Stimulated activated CD4-positive, alpha-beta T cell treated with anti-CD3 and anti-CD28 coated beads, Interleukin-2, amount 100 ng/mL, for 48 hours (primary cell): ENCODE measurements around the gene KDM4C.
A peak's percentile ranks its signal among the peaks of the same experiment; 100 is the strongest.
"Not testable (repeated sequence)": the region's sequence is repeated elsewhere in the genome, so short reads cannot be mapped to it uniquely, and the experiment has no call there.

Source experiments
- DNase-seq, 2 donors: peaks; one replicate each; pipeline ENCODE4 v3.0.0-alpha.2; 2020

Gene KDM4C

DNA sequence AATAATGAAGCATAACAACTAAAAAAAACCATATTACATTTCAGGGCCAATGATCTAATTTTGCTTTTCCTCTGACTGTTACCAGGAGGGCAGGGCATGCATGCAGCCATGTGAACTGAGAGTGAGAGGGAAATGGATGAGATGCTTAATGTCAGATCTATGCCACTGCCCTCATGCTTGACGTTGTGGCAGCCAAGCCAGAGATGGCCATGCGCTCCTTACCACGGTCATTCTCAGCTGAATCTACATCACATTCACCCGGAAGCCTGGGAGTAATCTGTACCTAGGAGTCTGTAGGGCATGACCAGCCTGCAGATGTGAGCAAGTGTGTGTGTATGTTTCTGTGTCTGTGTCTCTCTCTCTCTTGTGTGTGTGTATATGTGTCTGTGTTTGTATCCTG is 183.7 kb downstream of the KDM4C start:
- DNase-seq, result no peak

GRCh38 chr9:6942406-6942805 is 184.6 kb downstream of the KDM4C start:
- DNase-seq, result no peak

GRCh38 chr9:6943293-6943692 is 185.5 kb downstream of the KDM4C start:
- DNase-seq, result no peak

- DNase-seq, result no peak
Measured at GRCh38 chr9:6944093-6944551, 186.3 kb downstream of the KDM4C start.

DNA sequence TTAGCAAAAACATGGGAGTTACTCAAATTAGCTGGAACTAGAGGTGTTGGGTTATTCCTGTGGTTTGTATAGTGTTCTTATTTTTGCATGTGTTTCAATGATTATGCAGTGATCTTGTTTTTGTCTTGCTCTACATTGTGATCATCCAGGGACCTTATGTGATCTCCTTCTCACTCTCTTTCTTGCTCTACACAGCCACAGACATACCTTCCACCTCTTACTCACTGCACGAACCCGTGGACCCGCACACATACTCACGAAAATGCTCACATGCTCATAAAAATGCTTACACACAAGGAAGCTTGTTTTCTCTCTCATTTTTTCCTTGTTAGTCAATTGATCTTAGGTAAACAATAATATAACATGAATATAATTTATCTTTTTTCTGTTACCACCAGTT is 187.1 kb downstream of the KDM4C start:
- no peak for DNase-seq

DNA sequence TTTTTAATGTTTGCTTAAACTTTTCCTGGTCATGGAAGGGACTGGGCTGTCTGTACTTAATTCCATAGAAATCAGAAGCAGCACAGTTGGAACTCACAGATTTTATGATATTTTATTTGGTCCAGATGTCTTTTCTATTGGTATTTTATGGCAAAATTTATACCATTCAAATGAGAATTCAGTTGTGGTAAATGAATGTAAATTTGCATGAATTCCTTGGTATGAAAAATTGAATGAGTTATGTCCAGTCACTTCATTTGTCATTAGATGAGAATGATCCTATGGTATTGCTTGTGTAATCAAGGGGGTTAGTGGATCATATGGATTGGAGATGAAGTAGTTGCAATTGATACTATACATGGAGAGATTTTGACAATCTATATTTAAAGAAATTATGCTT is 188.0 kb downstream of the KDM4C start:
- no peak for DNase-seq

- DNase-seq, result no peak
Measured at GRCh38 chr9:6946583-6947166, 188.9 kb downstream of the KDM4C start.

DNA sequence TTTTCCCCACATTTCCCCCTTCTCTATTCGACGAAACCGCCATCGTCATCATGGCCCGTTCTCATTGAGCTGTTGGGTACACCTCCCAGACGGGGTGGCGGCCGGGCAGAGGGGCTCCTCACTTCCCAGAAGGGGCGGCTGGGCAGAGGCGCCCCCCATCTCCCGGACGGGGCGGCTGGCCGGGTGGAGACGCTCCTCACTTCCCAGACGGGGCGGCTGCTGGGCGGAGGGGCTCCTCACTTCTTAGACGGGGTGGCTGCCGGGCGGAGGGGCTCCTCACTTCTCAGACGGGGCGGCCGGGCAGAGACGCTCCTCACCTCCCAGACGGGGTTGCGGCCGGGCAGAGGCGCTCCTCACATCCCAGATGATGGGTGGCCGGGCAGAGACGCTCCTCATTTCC is 191.1 kb downstream of the KDM4C start:
- not testable (repeated sequence) for DNase-seq

GRCh38 chr9:6955251-6955921 is 197.6 kb downstream of the KDM4C start:
- DNase-seq, result peak in 1 of 2 donors; percentile 1

- no peak for DNase-seq
Measured at GRCh38 chr9:6956879-6957278, 199.1 kb downstream of the KDM4C start.

GRCh38 chr9:6959270-6960000 is 201.7 kb downstream of the KDM4C start:
- DNase-seq, result no peak

DNA sequence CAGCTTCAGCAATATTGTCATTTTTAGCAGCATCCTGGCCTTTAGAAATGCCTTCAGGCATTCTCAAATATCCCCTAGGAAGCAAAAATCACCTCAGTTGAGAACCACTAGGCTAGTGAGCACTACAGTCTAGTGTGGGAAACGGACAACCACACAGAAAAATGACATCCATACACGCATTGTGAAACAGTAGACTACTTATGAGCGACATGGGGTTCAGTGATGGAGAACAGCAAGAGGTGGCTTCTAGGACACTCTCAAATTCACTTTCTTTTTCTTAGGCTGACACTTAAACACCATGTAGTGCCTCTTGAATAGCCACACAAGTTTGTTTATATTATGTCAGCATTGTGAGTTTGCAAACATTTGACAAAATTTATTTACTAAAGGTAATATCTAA is 203.0 kb downstream of the KDM4C start:
- DNase-seq, result no peak

DNA sequence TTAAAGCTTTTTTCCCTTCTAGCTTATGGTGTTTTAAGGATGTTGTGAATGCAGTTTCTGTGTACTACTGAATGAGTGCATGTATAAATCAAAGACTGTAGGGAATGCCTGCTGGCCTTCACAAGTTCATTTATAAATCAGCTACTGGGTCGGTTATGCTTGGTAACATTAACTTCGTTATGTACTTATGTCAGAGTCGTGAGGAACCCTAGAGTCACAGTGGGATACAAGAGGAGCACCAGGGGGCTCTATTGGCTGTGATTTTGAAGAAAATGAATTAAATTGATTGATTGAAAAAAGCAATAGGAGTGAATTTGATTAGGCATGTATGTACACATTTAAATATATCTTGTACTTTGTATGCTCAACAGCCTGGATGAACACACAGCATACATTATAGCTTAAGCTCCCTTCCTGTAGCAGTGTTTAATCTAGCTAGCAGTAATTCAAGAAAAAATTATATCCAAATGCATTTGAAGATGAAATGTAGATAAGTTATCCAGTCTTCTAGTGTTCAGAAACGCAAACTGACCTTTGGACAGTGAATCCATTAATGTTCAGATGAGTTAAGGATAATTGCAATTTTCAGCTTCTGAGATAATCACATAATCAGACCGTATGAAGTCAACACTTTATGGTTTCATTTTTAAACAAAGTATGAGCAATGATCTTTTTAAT is 204.2 kb downstream of the KDM4C start:
- DNase-seq, result no peak

DNA sequence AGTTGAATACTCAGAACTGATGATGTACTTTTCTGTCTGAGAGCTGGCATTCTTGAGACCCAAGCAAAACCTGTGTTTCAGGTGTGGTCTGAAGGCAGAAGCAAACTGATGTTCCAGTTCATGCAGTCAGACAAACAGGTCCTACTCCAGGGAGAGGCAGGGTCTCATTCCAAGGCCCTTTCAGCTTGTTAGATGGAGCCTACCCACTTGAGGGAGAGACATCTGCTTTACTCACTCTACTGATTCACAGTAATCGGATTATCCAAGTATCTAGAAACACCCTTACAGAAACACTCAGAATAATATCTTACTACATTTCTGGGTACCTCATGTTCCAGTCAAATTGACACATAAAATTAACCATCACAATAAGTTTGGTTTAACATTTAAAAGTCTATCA is 207.8 kb downstream of the KDM4C start:
- DNase-seq, result no peak

- no peak for DNase-seq
Measured at GRCh38 chr9:6968271-6968670, 210.5 kb downstream of the KDM4C start.

- DNase-seq, result no peak
Measured at GRCh38 chr9:6969805-6970204, 212.0 kb downstream of the KDM4C start.

- no peak for DNase-seq
Measured at GRCh38 chr9:6973089-6973488, 215.3 kb downstream of the KDM4C start.

GRCh38 chr9:6973762-6974161 is 216.0 kb downstream of the KDM4C start:
- no peak for DNase-seq

- no peak for DNase-seq
Measured at GRCh38 chr9:6975198-6975597, 217.4 kb downstream of the KDM4C start.

- DNase-seq, result no peak
Measured at GRCh38 chr9:6977761-6978160, 220.0 kb downstream of the KDM4C start.

DNA sequence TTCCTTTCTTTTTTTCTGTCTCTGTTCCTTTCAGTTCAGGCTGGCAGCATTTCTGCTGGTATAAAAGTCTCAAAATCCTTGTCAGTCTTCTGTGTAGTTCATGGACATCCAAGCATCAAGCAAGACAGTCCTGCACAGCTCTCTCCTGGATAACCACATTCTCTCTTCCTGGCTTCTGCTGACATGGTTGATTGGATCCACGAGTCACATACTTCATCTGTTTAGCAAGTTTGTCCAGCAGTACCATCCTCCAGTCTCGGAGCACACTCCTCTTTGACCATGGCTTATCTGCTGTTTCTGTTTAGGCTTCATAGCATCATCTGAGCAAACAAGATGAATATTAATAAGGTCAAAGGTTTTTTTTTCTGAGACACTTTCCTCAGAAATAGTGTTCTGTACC is 220.8 kb downstream of the KDM4C start:
- DNase-seq, result no peak

DNA sequence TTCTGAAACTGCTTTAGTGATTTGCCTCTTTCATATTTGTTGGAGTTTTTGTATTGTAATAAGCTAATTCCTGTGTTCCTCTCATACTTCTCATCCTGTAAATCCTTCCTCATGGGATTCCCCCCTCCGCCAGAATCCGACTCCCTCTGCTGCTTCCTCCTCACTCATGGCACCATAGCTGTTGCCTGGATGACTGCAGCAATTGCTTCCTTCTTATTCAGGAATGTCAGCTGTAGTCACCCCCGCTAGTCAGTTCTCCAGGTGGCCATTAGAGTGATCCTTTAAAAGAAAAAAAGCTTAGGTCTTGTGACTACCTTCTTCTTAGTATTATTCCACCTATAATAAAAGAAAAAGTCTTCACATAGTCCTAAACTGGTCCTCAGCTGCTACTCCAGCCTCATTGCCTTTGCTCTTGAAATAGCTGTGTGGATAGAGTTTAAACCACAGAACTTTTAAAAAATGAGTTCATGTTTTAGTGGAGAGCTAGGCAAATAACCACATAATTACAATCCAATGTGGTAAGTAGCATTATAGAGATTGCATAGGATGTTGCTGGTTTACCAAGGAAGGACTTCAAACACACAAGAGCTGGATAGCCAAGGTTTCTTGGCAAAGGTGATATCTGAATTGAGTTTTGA is 227.3 kb downstream of the KDM4C start:
- no peak for DNase-seq

DNA sequence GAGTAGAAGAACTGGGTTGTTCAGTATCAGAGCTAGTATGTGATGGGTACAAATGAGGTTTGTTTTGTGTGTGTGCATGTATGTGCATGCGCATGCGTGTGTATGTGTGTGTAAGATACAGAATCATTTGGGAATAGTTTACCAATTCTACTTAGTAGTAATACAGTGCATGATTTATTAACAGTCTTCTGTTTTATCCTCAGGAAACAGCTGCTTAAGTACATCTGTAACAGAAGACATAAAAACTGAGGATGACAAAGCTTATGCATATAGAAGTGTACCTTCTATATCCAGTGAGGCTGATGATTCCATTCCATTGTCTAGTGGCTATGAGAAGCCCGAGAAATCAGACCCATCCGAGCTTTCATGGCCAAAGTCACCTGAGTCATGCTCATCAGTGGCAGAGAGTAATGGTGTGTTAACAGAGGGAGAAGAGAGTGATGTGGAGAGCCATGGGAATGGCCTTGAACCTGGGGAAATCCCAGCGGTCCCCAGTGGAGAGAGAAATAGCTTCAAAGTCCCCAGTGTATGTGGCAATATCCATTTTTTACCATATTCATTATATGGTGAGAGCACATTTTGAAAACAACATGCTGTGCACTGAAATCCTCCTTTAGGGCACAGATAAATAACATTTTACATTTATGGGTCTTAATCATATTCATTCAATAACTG is 228.5 kb downstream of the KDM4C start:
- DNase-seq, result no peak
